Measurements from ENCODE around the gene KCNC4.

KCNC4 gene

GRCh38 chr1:110239441-110240430 lies 29.6 kb downstream of the KCNC4 start:
- no peaks in the 10 kb centered on the region for H3K9me3 ChIP-seq (ENCODE audit: low read length)
- H3K9ac ChIP-seq (ENCODE audit: low read length), result no peak overlapping the region
- H3K4me1 ChIP-seq (ENCODE audit: insufficient read depth, low read length), result peaks cover 6% of the 10 kb centered on the region
- H3K36me3 ChIP-seq (ENCODE audit: insufficient read depth, low read length), result no peaks in the 10 kb centered on the region
- H3K27me3 ChIP-seq (ENCODE audit: control insufficient read depth in 1 of 2, insufficient read depth in 2 of 2, low read length in 2 of 2), result no peaks in the 10 kb centered on the region
- no peak overlapping the region for H3K27ac ChIP-seq (ENCODE audit: low read depth, low read length)
- H3K4me3 ChIP-seq (ENCODE audit: low read depth in 1 of 2, low read length in 2 of 2), result no peak overlapping the region

GRCh38 chr1:110240476-110241210 lies 30.5 kb downstream of the KCNC4 start:
- Histone ChIP-seq H3K36me3 (ENCODE audit: insufficient read depth, low read length) (no peaks in the 10 kb centered on the region), H3K27me3 (ENCODE audit: control insufficient read depth in 1 of 2, insufficient read depth in 2 of 2, low read length in 2 of 2) (no peaks in the 10 kb centered on the region), H3K4me1 (ENCODE audit: insufficient read depth, low read length) (peaks cover 1% of the 10 kb centered on the region), H3K9ac (ENCODE audit: low read length) (no peak overlapping the region), H3K9me3 (ENCODE audit: low read length) (no peaks in the 10 kb centered on the region), H3K4me3 (ENCODE audit: low read depth in 1 of 2, low read length in 2 of 2) (no peak overlapping the region), H3K27ac (ENCODE audit: low read depth, low read length) (no peak overlapping the region)

- no peak overlapping the region for H3K4me3 ChIP-seq (ENCODE audit: low read depth in 1 of 2, low read length in 2 of 2)
- H3K27me3 ChIP-seq (ENCODE audit: control insufficient read depth in 1 of 2, insufficient read depth in 2 of 2, low read length in 2 of 2), result no peaks in the 10 kb centered on the region
- no peaks in the 10 kb centered on the region for H3K36me3 ChIP-seq (ENCODE audit: insufficient read depth, low read length)
- no peak overlapping the region for H3K9ac ChIP-seq (ENCODE audit: low read length)
- no peak overlapping the region for H3K27ac ChIP-seq (ENCODE audit: low read depth, low read length)
- no peaks in the 10 kb centered on the region for H3K4me1 ChIP-seq (ENCODE audit: insufficient read depth, low read length)
- no peaks in the 10 kb centered on the region for H3K9me3 ChIP-seq (ENCODE audit: low read length)
Observed at GRCh38 chr1:110241516-110241915, 31.4 kb downstream of the KCNC4 start.

- Histone ChIP-seq H3K4me3 (ENCODE audit: low read depth in 1 of 2, low read length in 2 of 2) (no peak overlapping the region), H3K9me3 (ENCODE audit: low read length) (no peaks in the 10 kb centered on the region), H3K36me3 (ENCODE audit: insufficient read depth, low read length) (no peaks in the 10 kb centered on the region), H3K9ac (ENCODE audit: low read length) (no peak overlapping the region), H3K27ac (ENCODE audit: low read depth, low read length) (no peak overlapping the region), H3K27me3 (ENCODE audit: control insufficient read depth in 1 of 2, insufficient read depth in 2 of 2, low read length in 2 of 2) (no peaks in the 10 kb centered on the region), H3K4me1 (ENCODE audit: insufficient read depth, low read length) (no peaks in the 10 kb centered on the region)
Observed at GRCh38 chr1:110242062-110242461, 31.9 kb downstream of the KCNC4 start.

- no peaks in the 10 kb centered on the region for H3K9me3 ChIP-seq (ENCODE audit: low read length)
- H3K4me3 ChIP-seq (ENCODE audit: low read depth in 1 of 2, low read length in 2 of 2), result no peak overlapping the region
- H3K9ac ChIP-seq (ENCODE audit: low read length), result no peak overlapping the region
- H3K4me1 ChIP-seq (ENCODE audit: insufficient read depth, low read length), result no peaks in the 10 kb centered on the region
- H3K27me3 ChIP-seq (ENCODE audit: control insufficient read depth in 1 of 2, insufficient read depth in 2 of 2, low read length in 2 of 2), result no peaks in the 10 kb centered on the region
- H3K27ac ChIP-seq (ENCODE audit: low read depth, low read length), result no peak overlapping the region
- H3K36me3 ChIP-seq (ENCODE audit: insufficient read depth, low read length), result no peaks in the 10 kb centered on the region
Observed at GRCh38 chr1:110242731-110243130, 32.6 kb downstream of the KCNC4 start.

GRCh38 chr1:110243146-110243545 lies 33.0 kb downstream of the KCNC4 start:
- no peaks in the 10 kb centered on the region for H3K27me3 ChIP-seq (ENCODE audit: control insufficient read depth in 1 of 2, insufficient read depth in 2 of 2, low read length in 2 of 2)
- H3K27ac ChIP-seq (ENCODE audit: low read depth, low read length), result no peak overlapping the region
- H3K9me3 ChIP-seq (ENCODE audit: low read length), result no peaks in the 10 kb centered on the region
- H3K36me3 ChIP-seq (ENCODE audit: insufficient read depth, low read length), result no peaks in the 10 kb centered on the region
- no peak overlapping the region for H3K4me3 ChIP-seq (ENCODE audit: low read depth in 1 of 2, low read length in 2 of 2)
- no peaks in the 10 kb centered on the region for H3K4me1 ChIP-seq (ENCODE audit: insufficient read depth, low read length)
- H3K9ac ChIP-seq (ENCODE audit: low read length), result no peak overlapping the region

GRCh38 chr1:110243574-110243973 lies 33.5 kb downstream of the KCNC4 start:
- no peak overlapping the region for H3K9ac ChIP-seq (ENCODE audit: low read length)
- no peaks in the 10 kb centered on the region for H3K36me3 ChIP-seq (ENCODE audit: insufficient read depth, low read length)
- H3K27me3 ChIP-seq (ENCODE audit: control insufficient read depth in 1 of 2, insufficient read depth in 2 of 2, low read length in 2 of 2), result no peaks in the 10 kb centered on the region
- H3K27ac ChIP-seq (ENCODE audit: low read depth, low read length), result no peak overlapping the region
- H3K4me1 ChIP-seq (ENCODE audit: insufficient read depth, low read length), result no peaks in the 10 kb centered on the region
- no peak overlapping the region for H3K4me3 ChIP-seq (ENCODE audit: low read depth in 1 of 2, low read length in 2 of 2)
- no peaks in the 10 kb centered on the region for H3K9me3 ChIP-seq (ENCODE audit: low read length)

- Histone ChIP-seq H3K9me3 (ENCODE audit: low read length) (no peaks in the 10 kb centered on the region), H3K27me3 (ENCODE audit: control insufficient read depth in 1 of 2, insufficient read depth in 2 of 2, low read length in 2 of 2) (no peaks in the 10 kb centered on the region), H3K36me3 (ENCODE audit: insufficient read depth, low read length) (no peaks in the 10 kb centered on the region), H3K27ac (ENCODE audit: low read depth, low read length) (no peak overlapping the region), H3K4me1 (ENCODE audit: insufficient read depth, low read length) (no peaks in the 10 kb centered on the region), H3K9ac (ENCODE audit: low read length) (no peak overlapping the region), H3K4me3 (ENCODE audit: low read depth in 1 of 2, low read length in 2 of 2) (no peak overlapping the region)
Observed at GRCh38 chr1:110245876-110246620, 35.9 kb downstream of the KCNC4 start.

GRCh38 chr1:110248746-110249145 lies 38.6 kb downstream of the KCNC4 start:
- Histone ChIP-seq H3K4me1 (ENCODE audit: insufficient read depth, low read length) (no peaks in the 10 kb centered on the region), H3K9me3 (ENCODE audit: low read length) (no peaks in the 10 kb centered on the region), H3K27ac (ENCODE audit: low read depth, low read length) (no peak overlapping the region), H3K36me3 (ENCODE audit: insufficient read depth, low read length) (no peaks in the 10 kb centered on the region), H3K4me3 (ENCODE audit: low read depth in 1 of 2, low read length in 2 of 2) (no peak overlapping the region), H3K27me3 (ENCODE audit: control insufficient read depth in 1 of 2, insufficient read depth in 2 of 2, low read length in 2 of 2) (no peaks in the 10 kb centered on the region), H3K9ac (ENCODE audit: low read length) (no peak overlapping the region)

- Histone ChIP-seq H3K36me3 (ENCODE audit: insufficient read depth, low read length) (no peaks in the 10 kb centered on the region), H3K4me1 (ENCODE audit: insufficient read depth, low read length) (no peaks in the 10 kb centered on the region), H3K9ac (ENCODE audit: low read length) (no peak overlapping the region), H3K27ac (ENCODE audit: low read depth, low read length) (no peak overlapping the region), H3K4me3 (ENCODE audit: low read depth in 1 of 2, low read length in 2 of 2) (no peak overlapping the region), H3K9me3 (ENCODE audit: low read length) (no peaks in the 10 kb centered on the region), H3K27me3 (ENCODE audit: control insufficient read depth in 1 of 2, insufficient read depth in 2 of 2, low read length in 2 of 2) (no peaks in the 10 kb centered on the region)
Observed at GRCh38 chr1:110249256-110249655, 39.1 kb downstream of the KCNC4 start.

- Histone ChIP-seq H3K9ac (ENCODE audit: low read length) (no peak overlapping the region), H3K27me3 (ENCODE audit: control insufficient read depth in 1 of 2, insufficient read depth in 2 of 2, low read length in 2 of 2) (no peaks in the 10 kb centered on the region), H3K36me3 (ENCODE audit: insufficient read depth, low read length) (no peaks in the 10 kb centered on the region), H3K9me3 (ENCODE audit: low read length) (no peaks in the 10 kb centered on the region), H3K4me3 (ENCODE audit: low read depth in 1 of 2, low read length in 2 of 2) (no peak overlapping the region), H3K4me1 (ENCODE audit: insufficient read depth, low read length) (no peaks in the 10 kb centered on the region), H3K27ac (ENCODE audit: low read depth, low read length) (no peak overlapping the region)
Observed at GRCh38 chr1:110250008-110250407, 39.9 kb downstream of the KCNC4 start.
